Smooth muscle cell (in vitro differentiated cells): ENCODE results near the gene GPHA2. TPM values are rescaled to one million over a fixed set of nuclear protein-coding genes. Genes with fewer than 3 reads are reported as not detected.
A peak's percentile ranks its signal among the peaks of the same experiment; 100 is the strongest.

Experiments
- DNase-seq: peaks from one replicate; lab custom pipeline; 2025; ENCODE audit not compliant: unreplicated experiment; lab: John Stamatoyannopoulos, UW
- H2AFZ ChIP-seq: fragments of 200-600 bp; sonication (generic); 2 replicates; pipeline ENCODE4 v1.6.0; 2016; ENCODE audit warnings: antibody characterized with exemption, low read depth, mild to moderate bottlenecking
- H3F3A ChIP-seq: fragments of 200-600 bp; sonication (generic); 2 replicates; pipeline ENCODE4 v1.6.0; 2017; ENCODE audit warnings: antibody characterized with exemption, low read depth
- H3K27ac ChIP-seq: fragments of 200-600 bp; sonication (generic); 2 replicates; pipeline ENCODE4 v1.5.1; 2016; ENCODE audit warnings: low read depth, mild to moderate bottlenecking
- H3K27me3 ChIP-seq: fragments of 200-600 bp; sonication (generic); 2 replicates; pipeline ENCODE4 v1.6.1; 2016; ENCODE audit warnings: low read depth, mild to moderate bottlenecking
- H3K36me3 ChIP-seq: fragments of 200-600 bp; sonication (generic); 2 replicates; pipeline ENCODE4 v1.5.1; 2016; ENCODE audit warnings: low read depth
- H3K4me1 ChIP-seq: fragments of 200-600 bp; sonication (generic); 2 replicates; pipeline ENCODE4 v1.5.1; 2016; ENCODE audit warnings: low read depth
- H3K4me2 ChIP-seq: fragments of 200-600 bp; sonication (generic); 2 replicates; pipeline ENCODE4 v1.6.0; 2016; ENCODE audit warnings: mild to moderate bottlenecking
- H3K4me3 ChIP-seq: fragments of 200-600 bp; sonication (generic); 2 replicates; pipeline ENCODE4 v1.5.1; 2016; ENCODE audit warnings: mild to moderate bottlenecking
- H3K79me2 ChIP-seq: fragments of 200-600 bp; sonication (generic); 2 replicates; pipeline ENCODE4 v1.6.0; 2016; ENCODE audit warnings: low read depth, mild to moderate bottlenecking
- H3K9ac ChIP-seq: fragments of 200-600 bp; sonication (generic); 2 replicates; pipeline ENCODE4 v1.6.0; 2016; ENCODE audit warnings: low read depth
- H3K9me3 ChIP-seq: fragments of 200-600 bp; sonication (generic); replicated peaks from 2 replicates; pipeline ENCODE4 v1.5.1; 2016; ENCODE audit warnings: low read depth
- H4K20me1 ChIP-seq: fragments of 200-600 bp; sonication (generic); 2 replicates; pipeline ENCODE4 v1.6.0; 2016; ENCODE audit warnings: low read depth
- CTCF ChIP-seq: fragments of 200-600 bp; sonication (generic); IDR thresholded peaks from 2 replicates; pipeline ENCODE4 v1.5.1; 2017; ENCODE audit warnings: borderline replicate concordance, mild to moderate bottlenecking, antibody characterized with exemption; ENCODE audit not compliant: insufficient read depth, poor library complexity, severe bottlenecking
- WGBS: methylation state at CpG from one replicate; pipeline ENCODE4 v1.1.7; 2016; ENCODE audit warnings: low lambda C conversion rate; 5-methylcytosine and 5-hydroxymethylcytosine counted together
- microRNA counts: library from miRNA; unstranded; fragments of <30 nt; microRNA quantifications from one replicate; lab custom pipeline; 2016
- microRNA-seq: library from miRNA; unstranded; fragments of <30 nt; microRNA quantifications from one replicate; pipeline ENCODE4, GENCODE V29; 2016; ENCODE audit warnings: borderline number of aligned reads
- polyA plus RNA-seq: library from polyadenylated mRNA; unstranded; fragments of >200 nt; fragmentation: Nextera tagmentation; extraction: Ambion mirVana; gene quantifications from 2 replicates; pipeline ENCODE4 v1.2.1, GENCODE V29; 2016
- small RNA-seq: library from RNA; depleted of rRNA; stranded (forward); fragments of <200 nt; gene quantifications from one replicate; pipeline ENCODE3, GENCODE V24; 2014
- total RNA-seq: library from RNA; depleted of rRNA; stranded (reverse); fragments of >200 nt; gene quantifications from 2 replicates; pipeline ENCODE4 v1.2.3, GENCODE V29; 2014

GPHA2 gene
- total and polyA plus RNA-seq, 2 experiments from 2014 or later, result 0.40 TPM; not detected in 1

- WGBS, result 28% methylated on average over 26 of the region's 34 CpGs
- H3K9ac ChIP-seq, result no peak overlapping the region
These were observed 47.8 kb downstream of the GPHA2 start for GRCh38 chr11:64887757-64888405.

GRCh38 chr11:64887234-64887756 is 48.4 kb downstream of the GPHA2 start:
- Histone ChIP-seq H3K4me2 (peak overlapping the region; percentile 82), H2AFZ (peak overlapping the region; percentile 69), H3K9me3 (no peaks in the 10 kb centered on the region), H3K9ac (no peak overlapping the region), H3F3A (peaks cover 14% of the 10 kb centered on the region), H4K20me1 (no peaks in the 10 kb centered on the region), H3K27me3 (no peaks in the 10 kb centered on the region), H3K4me3 (no peak overlapping the region), H3K79me2 (no peaks in the 10 kb centered on the region), H3K4me1 (peaks cover 18% of the 10 kb centered on the region), H3K36me3 (no peaks in the 10 kb centered on the region), H3K27ac (peak overlapping the region; percentile 58)
- WGBS, result 70% methylated on average over 8 of the region's 8 CpGs
- no peak for DNase-seq
- no peak for TF ChIP-seq CTCF

More at GRCh38 chr11:64887757-64888405, 47.8 kb downstream of the GPHA2 start:
- Histone ChIP-seq H3K79me2 (no peaks in the 10 kb centered on the region), H3K36me3 (no peaks in the 10 kb centered on the region), H3K27ac (peak overlapping the region; percentile 58), H3K4me1 (peaks cover 18% of the 10 kb centered on the region), H3F3A (peaks cover 14% of the 10 kb centered on the region), H3K9me3 (no peaks in the 10 kb centered on the region), H3K4me3 (peak overlapping the region; percentile 29), H2AFZ (peak overlapping the region; percentile 69), H3K4me2 (peak overlapping the region; percentile 82), H4K20me1 (no peaks in the 10 kb centered on the region), H3K27me3 (no peaks in the 10 kb centered on the region)
- peak; percentile 93 for TF ChIP-seq CTCF
- peak; percentile 41 for DNase-seq

DNA sequence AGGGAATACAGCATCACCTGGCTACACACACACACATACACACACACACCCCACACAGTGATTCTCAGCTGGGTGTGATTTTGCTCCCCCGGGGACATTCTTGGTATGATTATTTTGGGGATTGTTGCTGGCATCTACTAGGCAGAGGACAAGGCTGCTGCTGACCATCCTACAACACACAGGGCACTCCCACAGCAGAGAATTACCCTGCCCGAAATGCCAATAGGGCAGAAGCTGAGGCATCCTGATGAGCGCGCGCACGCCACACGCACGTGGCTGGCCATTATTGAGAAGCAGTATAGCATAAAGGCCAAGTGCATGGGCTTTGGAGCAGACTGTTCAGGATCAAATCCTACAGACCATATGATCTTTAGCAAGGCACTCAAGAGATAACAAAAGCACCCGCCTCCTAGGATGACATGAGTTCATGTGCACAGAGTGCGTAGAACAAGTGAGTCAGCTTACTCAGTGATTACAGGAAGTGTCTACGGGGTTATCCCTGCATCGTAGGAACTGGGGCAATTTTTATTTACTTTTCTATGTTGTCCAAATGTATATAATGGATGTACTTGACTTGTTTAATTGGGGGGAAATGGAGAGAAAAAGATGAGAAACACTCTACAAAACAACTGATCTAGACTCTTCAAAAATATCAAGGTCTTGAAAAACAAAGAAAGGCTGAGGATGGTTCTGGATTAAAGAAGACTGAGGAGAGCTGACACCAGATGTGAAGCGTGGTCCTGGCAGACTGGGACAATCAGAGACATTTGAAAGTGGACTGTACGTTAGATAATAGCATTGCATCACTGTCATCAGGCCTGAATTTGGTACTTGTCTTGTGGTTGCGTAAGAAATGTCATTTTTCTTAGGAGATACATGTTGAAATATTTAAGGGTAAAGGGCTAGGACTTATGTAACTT is 50.1 kb downstream of the GPHA2 start:
- WGBS, result 35% methylated on average over 15 of the region's 15 CpGs

More for the DNA sequence above, 50.1 kb downstream of the GPHA2 start:
- Histone ChIP-seq H3K79me2 (no peaks in the 10 kb centered on the region), H3K4me1 (peaks cover 18% of the 10 kb centered on the region), H3K9ac (peak overlapping the region; percentile 62), H3K27ac (peak overlapping the region; percentile 84), H3K27me3 (no peaks in the 10 kb centered on the region), H2AFZ (no peak overlapping the region), H3F3A (peaks cover 14% of the 10 kb centered on the region), H3K9me3 (no peaks in the 10 kb centered on the region), H3K4me2 (peak overlapping the region; percentile 23), H4K20me1 (no peaks in the 10 kb centered on the region), H3K4me3 (no peak overlapping the region), H3K36me3 (no peaks in the 10 kb centered on the region)
- no peak for TF ChIP-seq CTCF
- DNase-seq, result no peak

MicroRNAs encoded within 50 kb of the gene (microRNA counts, 767-probe panel; counts per million panel counts)
- 4,158 counts per million, percentile 15 among the panel's probes with 10 or more counts for microRNA hsa-miR-192-5p (lab: Ali Mortazavi, UCI)

Small RNA genes within 50 kb of the gene (microRNA-seq; reads per million reads assigned to microRNA genes)
- gene MIR6749 (not detected), gene MIR6750 (4.1 reads per million)

Small RNA genes within 50 kb of the gene (small RNA-seq; reads per million reads assigned to genes)
- gene MIR6749, result not detected
- not detected for gene MIR6750

Other genes starting within 250 kb of the GPHA2 start
- 0.13 and 1.4 TPM in 2 replicates for gene NRXN2, start 212.7 kb downstream of the GPHA2 start, total RNA-seq
- gene NRXN2, start 212.7 kb downstream of the GPHA2 start, polyA plus RNA-seq, result 1.7 and 2.6 TPM in 2 replicates
- gene RASGRP2, start 191.8 kb downstream of the GPHA2 start, total RNA-seq, result 0.40 and 2.9 TPM in 2 replicates
- 0.78 and 3.6 TPM in 2 replicates for gene RASGRP2, start 191.8 kb downstream of the GPHA2 start, polyA plus RNA-seq
- 0.58 and 2.2 TPM in 2 replicates for gene PYGM, start 175.9 kb downstream of the GPHA2 start, total RNA-seq
- gene PYGM, start 175.9 kb downstream of the GPHA2 start, polyA plus RNA-seq, result 1.1 and 2.0 TPM in 2 replicates
- 78.8 and 115 TPM in 2 replicates for gene SF1, start 157.4 kb downstream of the GPHA2 start, total RNA-seq
- gene SF1, start 157.4 kb downstream of the GPHA2 start, polyA plus RNA-seq, result 84.2 and 101 TPM in 2 replicates
- 25.9 and 28.9 TPM in 2 replicates for gene MAP4K2, start 132.7 kb downstream of the GPHA2 start, total RNA-seq
- gene MAP4K2, start 132.7 kb downstream of the GPHA2 start, polyA plus RNA-seq, result 20.0 and 23.6 TPM in 2 replicates
- gene MEN1, start 125.3 kb downstream of the GPHA2 start, total RNA-seq, result 10.5 and 11.6 TPM in 2 replicates
- gene MEN1, start 125.3 kb downstream of the GPHA2 start, polyA plus RNA-seq, result 35.4 and 37.3 TPM in 2 replicates
- 3.0 and 4.7 TPM in 2 replicates for gene CDC42BPG, start 91.2 kb downstream of the GPHA2 start, total RNA-seq
- 1.7 and 5.9 TPM in 2 replicates for gene CDC42BPG, start 91.2 kb downstream of the GPHA2 start, polyA plus RNA-seq
- gene EHD1, start 57.3 kb downstream of the GPHA2 start, total RNA-seq, result 30.9 and 59.8 TPM in 2 replicates
- 42.8 and 46.7 TPM in 2 replicates for gene EHD1, start 57.3 kb downstream of the GPHA2 start, polyA plus RNA-seq
- 4.8 and 4.9 TPM in 2 replicates for gene ATG2A, start 18.7 kb downstream of the GPHA2 start, total RNA-seq
- gene ATG2A, start 18.7 kb downstream of the GPHA2 start, polyA plus RNA-seq, result 6.2 and 8.6 TPM in 2 replicates
- gene PPP2R5B, start 11.2 kb downstream of the GPHA2 start, total RNA-seq, result 14.9 and 20.7 TPM in 2 replicates
- 32.7 and 36.6 TPM in 2 replicates for gene PPP2R5B, start 11.2 kb downstream of the GPHA2 start, polyA plus RNA-seq
- not detected in 2 replicates for gene MAJIN, start 36.2 kb upstream of the GPHA2 start, total RNA-seq
- not detected in 2 replicates for gene MAJIN, start 36.2 kb upstream of the GPHA2 start, polyA plus RNA-seq
- gene BATF2, start 61.1 kb upstream of the GPHA2 start, total RNA-seq, result not detected in 2 replicates
- 0.41 TPM in 1 of 2 replicates, not detected in the other for gene BATF2, start 61.1 kb upstream of the GPHA2 start, polyA plus RNA-seq
- 61.0 and 83.3 TPM in 2 replicates for gene ARL2, start 78.3 kb upstream of the GPHA2 start, total RNA-seq
- gene ARL2, start 78.3 kb upstream of the GPHA2 start, polyA plus RNA-seq, result 116 and 122 TPM in 2 replicates
- 9.4 and 14.8 TPM in 2 replicates for gene SNX15, start 91.5 kb upstream of the GPHA2 start, total RNA-seq
- 24.7 and 25.1 TPM in 2 replicates for gene SNX15, start 91.5 kb upstream of the GPHA2 start, polyA plus RNA-seq
- 7.4 and 7.6 TPM in 2 replicates for gene SAC3D1, start 105.3 kb upstream of the GPHA2 start, total RNA-seq
- gene SAC3D1, start 105.3 kb upstream of the GPHA2 start, polyA plus RNA-seq, result 26.2 and 33.3 TPM in 2 replicates
- gene NAALADL1, start 122.7 kb upstream of the GPHA2 start, total RNA-seq, result 1.0 and 1.8 TPM in 2 replicates
- gene NAALADL1, start 122.7 kb upstream of the GPHA2 start, polyA plus RNA-seq, result 2.0 and 7.0 TPM in 2 replicates
- 8.0 and 8.3 TPM in 2 replicates for gene CDCA5, start 148.1 kb upstream of the GPHA2 start, total RNA-seq
- 8.5 and 11.2 TPM in 2 replicates for gene CDCA5, start 148.1 kb upstream of the GPHA2 start, polyA plus RNA-seq
- gene ZFPL1, start 148.3 kb upstream of the GPHA2 start, total RNA-seq, result 49.1 and 91.0 TPM in 2 replicates
- 81.0 and 87.1 TPM in 2 replicates for gene ZFPL1, start 148.3 kb upstream of the GPHA2 start, polyA plus RNA-seq
- gene VPS51, start 160.3 kb upstream of the GPHA2 start, total RNA-seq, result 104 and 154 TPM in 2 replicates
- gene VPS51, start 160.3 kb upstream of the GPHA2 start, polyA plus RNA-seq, result 55.2 and 65.0 TPM in 2 replicates
- gene TM7SF2, start 176.0 kb upstream of the GPHA2 start, total RNA-seq, result 16.8 and 26.9 TPM in 2 replicates
- 17.4 and 43.1 TPM in 2 replicates for gene TM7SF2, start 176.0 kb upstream of the GPHA2 start, polyA plus RNA-seq
- 9.1 and 13.8 TPM in 2 replicates for gene ZNHIT2, start 181.8 kb upstream of the GPHA2 start, total RNA-seq
- 14.5 and 19.5 TPM in 2 replicates for gene ZNHIT2, start 181.8 kb upstream of the GPHA2 start, polyA plus RNA-seq
- 373 and 509 TPM in 2 replicates for gene FAU, start 186.2 kb upstream of the GPHA2 start, total RNA-seq
- gene FAU, start 186.2 kb upstream of the GPHA2 start, polyA plus RNA-seq, result 537 and 578 TPM in 2 replicates
- gene MRPL49, start 186.4 kb upstream of the GPHA2 start, total RNA-seq, result 28.2 and 43.0 TPM in 2 replicates
- gene MRPL49, start 186.4 kb upstream of the GPHA2 start, polyA plus RNA-seq, result 53.2 and 55.4 TPM in 2 replicates
- gene SYVN1, start 198.6 kb upstream of the GPHA2 start, total RNA-seq, result 39.9 and 52.0 TPM in 2 replicates
- gene SYVN1, start 198.6 kb upstream of the GPHA2 start, polyA plus RNA-seq, result 30.0 and 32.0 TPM in 2 replicates
- gene SPDYC, start 234.3 kb upstream of the GPHA2 start, total RNA-seq, result not detected in 2 replicates
- gene SPDYC, start 234.3 kb upstream of the GPHA2 start, polyA plus RNA-seq, result not detected in 2 replicates
- gene CAPN1, start 246.0 kb upstream of the GPHA2 start, total RNA-seq, result 93.0 and 126 TPM in 2 replicates
- gene CAPN1, start 246.0 kb upstream of the GPHA2 start, polyA plus RNA-seq, result 109 and 149 TPM in 2 replicates